ENCODE results near the gene KRTAP3-1. TPM values are rescaled to one million over a fixed set of nuclear protein-coding genes. Genes with fewer than 3 reads are reported as not detected.
"Not testable (repeated sequence)": the region's sequence is repeated elsewhere in the genome, so short reads cannot be mapped to it uniquely, and the experiment has no call there.

KRTAP3-1 gene
- total RNA-seq, 1 experiment from 2014 or later = not detected

- not testable (repeated sequence) for H2AFZ ChIP-seq (ENCODE audit: low read length); H3K4me3 ChIP-seq (ENCODE audit: low read length); H3K79me2 ChIP-seq (ENCODE audit: low read length)
Measured at GRCh38 chr17:40999563-40999962, 9.4 kb downstream of the KRTAP3-1 start, which contains the start of gene KRTAP3-2. TSS of gene KRTAP3-2 (minus strand) at chr17:40999906. CDS start at chr17:40999853, 53 bp downstream.

GRCh38 chr17:40997361-40997760 lies 11.6 kb downstream of the KRTAP3-1 start:
- Histone ChIP-seq H3K9ac (ENCODE audit: low read length) (no peak overlapping the region), H3K27me3 (ENCODE audit: low read length) (no peaks in the 10 kb centered on the region; the same call in 1 of the 2 replicates), H4K20me1 (ENCODE audit: insufficient read depth, low read depth, low read length) (no peaks in the 10 kb centered on the region), H3K79me2 (ENCODE audit: low read length) (no peaks in the 10 kb centered on the region), H3K27ac (ENCODE audit: low read length) (no peak overlapping the region), H3K4me1 (ENCODE audit: low read length) (no peaks in the 10 kb centered on the region), H2AFZ (ENCODE audit: low read length) (no peak overlapping the region), H3K9me2 (replicated peaks; ENCODE audit: insufficient read depth, low read length) (no peaks in the 10 kb centered on the region), H3K4me3 (ENCODE audit: low read length) (no peak overlapping the region), H3K4me2 (ENCODE audit: low read depth, low read length, poor library complexity, severe bottlenecking) (no peak overlapping the region), H3K9me3 (ENCODE audit: low read length) (no peaks in the 10 kb centered on the region), H3K36me3 (ENCODE audit: insufficient read depth, low read length) (no peaks in the 10 kb centered on the region)
- no peak for DNase-seq

More at GRCh38 chr17:40999563-40999962, 9.4 kb downstream of the KRTAP3-1 start, which contains the start of gene KRTAP3-2:
- H3K36me3 ChIP-seq (ENCODE audit: insufficient read depth, low read length); H4K20me1 ChIP-seq (ENCODE audit: insufficient read depth, low read depth, low read length); H3K27me3 ChIP-seq (ENCODE audit: low read length); H3K4me1 ChIP-seq (ENCODE audit: low read length); H3K9me3 ChIP-seq (ENCODE audit: low read length); H3K9ac ChIP-seq (ENCODE audit: low read length); H3K9me2 ChIP-seq (replicated peaks; ENCODE audit: insufficient read depth, low read length); DNase-seq; H3K27ac ChIP-seq (ENCODE audit: low read length); H3K4me2 ChIP-seq (ENCODE audit: low read depth, low read length, poor library complexity, severe bottlenecking): not testable (repeated sequence)

DNA sequence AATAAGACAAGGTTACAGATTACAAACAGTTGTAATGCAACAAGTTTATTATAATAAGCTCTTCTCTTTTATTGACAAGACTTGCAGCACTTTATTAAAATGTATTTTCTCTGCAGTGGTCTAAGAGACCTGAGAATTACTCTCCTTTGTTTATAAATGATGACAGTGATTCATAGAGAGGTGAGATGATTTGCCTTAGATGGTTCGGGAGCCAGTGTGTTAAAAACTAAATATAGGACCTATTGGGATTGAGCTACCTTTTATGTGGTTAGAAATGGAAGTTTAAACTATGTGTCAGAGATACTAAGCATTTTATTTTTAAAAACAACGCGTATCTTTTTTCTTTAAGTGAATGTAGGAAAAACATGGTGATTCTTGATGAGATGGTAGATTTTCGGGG lies 12.1 kb downstream of the KRTAP3-1 start:
- H3K4me3 ChIP-seq (ENCODE audit: low read length) = no peak overlapping the region
- H3K4me2 ChIP-seq (ENCODE audit: low read depth, low read length, poor library complexity, severe bottlenecking) = no peak overlapping the region
- H3K9me2 ChIP-seq (replicated peaks; ENCODE audit: insufficient read depth, low read length) = no peaks in the 10 kb centered on the region
- no peaks in the 10 kb centered on the region for H3K9me3 ChIP-seq (ENCODE audit: low read length)
- no peak for DNase-seq
- no peaks in the 10 kb centered on the region for H3K36me3 ChIP-seq (ENCODE audit: insufficient read depth, low read length)
- H3K27ac ChIP-seq (ENCODE audit: low read length) = no peak overlapping the region
- no peaks in the 10 kb centered on the region; the same call in 1 of the 2 replicates for H3K27me3 ChIP-seq (ENCODE audit: low read length)
- H3K4me1 ChIP-seq (ENCODE audit: low read length) = no peaks in the 10 kb centered on the region
- no peaks in the 10 kb centered on the region for H3K79me2 ChIP-seq (ENCODE audit: low read length)
- H4K20me1 ChIP-seq (ENCODE audit: insufficient read depth, low read depth, low read length) = no peaks in the 10 kb centered on the region
- H3K9ac ChIP-seq (ENCODE audit: low read length) = no peak overlapping the region
- no peak overlapping the region for H2AFZ ChIP-seq (ENCODE audit: low read length)

DNA sequence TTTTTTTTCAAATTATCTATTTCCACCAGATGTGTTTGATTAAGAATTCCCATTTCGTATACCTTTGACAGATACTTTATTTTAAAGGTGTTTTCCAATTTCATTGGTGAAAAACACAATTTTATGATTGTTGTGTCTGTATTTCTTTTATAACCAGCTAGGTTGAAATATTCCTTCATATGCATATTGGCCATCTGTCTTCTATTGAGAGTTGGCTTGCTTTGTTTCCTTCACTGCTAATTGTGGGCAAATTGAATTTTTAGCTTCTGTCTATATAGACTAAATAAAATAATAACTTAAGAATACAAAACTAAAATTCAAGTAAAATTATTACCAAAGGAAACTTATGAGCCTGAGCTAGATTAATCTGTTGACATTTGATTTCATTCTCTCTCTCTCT lies 13.8 kb downstream of the KRTAP3-1 start:
- H3K9me2 ChIP-seq (replicated peaks; ENCODE audit: insufficient read depth, low read length) = no peaks in the 10 kb centered on the region
- H3K9ac ChIP-seq (ENCODE audit: low read length) = no peak overlapping the region

DNA sequence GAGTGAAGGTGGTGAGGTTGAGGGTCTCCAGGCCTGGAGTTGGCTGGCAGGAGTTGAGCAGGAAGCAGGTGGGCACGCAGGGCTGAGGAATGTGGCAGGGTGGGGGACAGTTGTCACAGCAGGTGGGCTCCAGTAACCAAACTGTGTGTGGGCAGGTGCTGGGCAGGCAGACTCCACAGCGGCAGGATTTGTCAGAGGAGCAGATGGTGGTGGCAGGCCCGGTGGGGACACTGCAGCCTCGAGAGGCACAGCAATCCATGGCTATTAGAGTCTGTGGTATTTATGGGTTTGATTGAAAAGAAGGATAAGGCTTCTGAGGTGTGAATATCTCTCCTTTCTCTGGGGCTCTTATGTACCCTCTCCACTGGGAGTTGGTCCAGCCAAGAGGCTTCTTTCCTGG lies 15.1 kb downstream of the KRTAP3-1 start, which contains the start of gene KRTAP3-3:
Gene KRTAP3-3 (minus strand): TSS at position 326 of the 400 bp plus-strand sequence. CDS start 67 bp downstream, at position 259.
- Histone ChIP-seq H3K9me2 (replicated peaks; ENCODE audit: insufficient read depth, low read length) (no peaks in the 10 kb centered on the region), H3K79me2 (ENCODE audit: low read length) (no peaks in the 10 kb centered on the region), H2AFZ (ENCODE audit: low read length) (no peak within 1 kb of the TSS), H3K27me3 (ENCODE audit: low read length) (no peaks in the 10 kb centered on the region; the same call in 1 of the 2 replicates), H3K27ac (ENCODE audit: low read length) (no peak within 1 kb of the TSS), H3K9me3 (ENCODE audit: low read length) (no peaks in the 10 kb centered on the region), H3K4me2 (ENCODE audit: low read depth, low read length, poor library complexity, severe bottlenecking) (no peak within 1 kb of the TSS), H3K4me3 (ENCODE audit: low read length) (no peak within 1 kb of the TSS), H3K4me1 (ENCODE audit: low read length) (no peaks in the 10 kb centered on the region), H3K36me3 (ENCODE audit: insufficient read depth, low read length) (no peaks in the 10 kb centered on the region), H3K9ac (ENCODE audit: low read length) (no peak within 1 kb of the TSS), H4K20me1 (ENCODE audit: insufficient read depth, low read depth, low read length) (no peaks in the 10 kb centered on the region)
- no peak for DNase-seq

More for the DNA sequence above, 13.8 kb downstream of the KRTAP3-1 start:
- DNase-seq = no peak
- no peak overlapping the region for H3K27ac ChIP-seq (ENCODE audit: low read length)
- H3K9me3 ChIP-seq (ENCODE audit: low read length) = no peaks in the 10 kb centered on the region
- no peaks in the 10 kb centered on the region for H3K79me2 ChIP-seq (ENCODE audit: low read length)
- H3K36me3 ChIP-seq (ENCODE audit: insufficient read depth, low read length) = no peaks in the 10 kb centered on the region
- H3K4me2 ChIP-seq (ENCODE audit: low read depth, low read length, poor library complexity, severe bottlenecking) = no peak overlapping the region
- H3K27me3 ChIP-seq (ENCODE audit: low read length) = no peaks in the 10 kb centered on the region; the same call in 1 of the 2 replicates
- H2AFZ ChIP-seq (ENCODE audit: low read length) = no peak overlapping the region
- H4K20me1 ChIP-seq (ENCODE audit: insufficient read depth, low read depth, low read length) = no peaks in the 10 kb centered on the region
- no peaks in the 10 kb centered on the region for H3K4me1 ChIP-seq (ENCODE audit: low read length)
- H3K4me3 ChIP-seq (ENCODE audit: low read length) = no peak overlapping the region

GRCh38 chr17:40993084-40993483 lies 15.8 kb downstream of the KRTAP3-1 start:
- no peak for DNase-seq
- H3K4me1 ChIP-seq (ENCODE audit: low read length) = no peaks in the 10 kb centered on the region
- no peaks in the 10 kb centered on the region for H3K36me3 ChIP-seq (ENCODE audit: insufficient read depth, low read length)
- no peak overlapping the region for H2AFZ ChIP-seq (ENCODE audit: low read length)
- no peaks in the 10 kb centered on the region for H3K9me3 ChIP-seq (ENCODE audit: low read length)
- H3K9ac ChIP-seq (ENCODE audit: low read length) = no peak overlapping the region
- no peaks in the 10 kb centered on the region for H3K9me2 ChIP-seq (replicated peaks; ENCODE audit: insufficient read depth, low read length)
- no peaks in the 10 kb centered on the region; the same call in 1 of the 2 replicates for H3K27me3 ChIP-seq (ENCODE audit: low read length)
- H3K79me2 ChIP-seq (ENCODE audit: low read length) = no peaks in the 10 kb centered on the region
- no peaks in the 10 kb centered on the region for H4K20me1 ChIP-seq (ENCODE audit: insufficient read depth, low read depth, low read length)
- H3K27ac ChIP-seq (ENCODE audit: low read length) = no peak overlapping the region
- no peak overlapping the region for H3K4me2 ChIP-seq (ENCODE audit: low read depth, low read length, poor library complexity, severe bottlenecking)
- H3K4me3 ChIP-seq (ENCODE audit: low read length) = no peak overlapping the region

- Histone ChIP-seq H3K9me2 (replicated peaks; ENCODE audit: insufficient read depth, low read length) (no peaks in the 10 kb centered on the region), H3K79me2 (ENCODE audit: low read length) (no peaks in the 10 kb centered on the region), H3K4me1 (ENCODE audit: low read length) (no peaks in the 10 kb centered on the region), H4K20me1 (ENCODE audit: insufficient read depth, low read depth, low read length) (no peaks in the 10 kb centered on the region), H3K4me2 (ENCODE audit: low read depth, low read length, poor library complexity, severe bottlenecking) (no peak overlapping the region), H3K9me3 (ENCODE audit: low read length) (no peaks in the 10 kb centered on the region), H3K27me3 (ENCODE audit: low read length) (no peaks in the 10 kb centered on the region; the same call in 1 of the 2 replicates), H3K4me3 (ENCODE audit: low read length) (no peak overlapping the region), H3K36me3 (ENCODE audit: insufficient read depth, low read length) (no peaks in the 10 kb centered on the region), H2AFZ (ENCODE audit: low read length) (no peak overlapping the region), H3K27ac (ENCODE audit: low read length) (no peak overlapping the region), H3K9ac (ENCODE audit: low read length) (no peak overlapping the region)
- DNase-seq = no peak
Measured at GRCh38 chr17:40992666-40993065, 16.3 kb downstream of the KRTAP3-1 start.

GRCh38 chr17:40986920-40987319 lies 22.0 kb downstream of the KRTAP3-1 start:
- Histone ChIP-seq H3K4me3 (ENCODE audit: low read length) (no peak overlapping the region), H3K9me2 (replicated peaks; ENCODE audit: insufficient read depth, low read length) (no peaks in the 10 kb centered on the region), H3K79me2 (ENCODE audit: low read length) (no peaks in the 10 kb centered on the region), H3K4me1 (ENCODE audit: low read length) (no peaks in the 10 kb centered on the region), H3K9me3 (ENCODE audit: low read length) (no peaks in the 10 kb centered on the region), H3K27ac (ENCODE audit: low read length) (no peak overlapping the region), H3K4me2 (ENCODE audit: low read depth, low read length, poor library complexity, severe bottlenecking) (no peak overlapping the region), H3K9ac (ENCODE audit: low read length) (no peak overlapping the region), H3K36me3 (ENCODE audit: insufficient read depth, low read length) (no peaks in the 10 kb centered on the region), H2AFZ (ENCODE audit: low read length) (no peak overlapping the region), H4K20me1 (ENCODE audit: insufficient read depth, low read depth, low read length) (no peaks in the 10 kb centered on the region), H3K27me3 (ENCODE audit: low read length) (no peaks in the 10 kb centered on the region)
- no peak for DNase-seq
